IMR-90 (cell line): ENCODE data around the gene POLG2. TPM values are rescaled to one million over a fixed set of nuclear protein-coding genes. Genes with fewer than 3 reads are reported as not detected.

Source experiments
- ATAC-seq: fragments of 200-7000 bp; cut with Tn5 transposase; 2 replicates; pipeline ENCODE4 v1.9.1; 2020; ENCODE audit warnings: low read depth, mild to moderate bottlenecking, moderate library complexity
- BruUV-seq: library from RNA; stranded (reverse); fragments of 400-500 nt; replicated peaks from 2 replicates; lab custom pipeline; 2021; lab: Mats Ljungman, UMichigan
- CTCF ChIA-PET: fragments of 300-600 bp; formaldehyde crosslinking; extraction: SDS; loops from one replicate; lab custom pipeline; 2021; ENCODE audit warnings: antibody characterized with exemption; lab: Yijun Ruan, JAX
- POLR2A ChIA-PET: fragments of 300-600 bp; sonication (Branson Sonifier 250); formaldehyde crosslinking; loops from one replicate; lab custom pipeline; 2022; ENCODE audit warnings: antibody characterized with exemption; ENCODE audit not compliant: unreplicated experiment; lab: Charles Lee
- DNase-seq: peaks from one replicate; pipeline ENCODE4 v3.0.0; 2013
- H2AFZ ChIP-seq: replicated peaks from 2 replicates; pipeline ENCODE3; 2013; ENCODE audit warnings: low read length, mild to moderate bottlenecking; ENCODE audit not compliant: poor library complexity
- H2AK5ac ChIP-seq: 2 replicates; pipeline ENCODE4 v1.6.1; 2013; ENCODE audit warnings: low read depth, low read length, inconsistent platforms
- H2AK9ac ChIP-seq: replicated peaks from 2 replicates; pipeline ENCODE3; 2013; ENCODE audit warnings: mild to moderate bottlenecking, low read depth, low read length, moderate library complexity; ENCODE audit not compliant: poor library complexity
- H2BK120ac ChIP-seq: 2 replicates; pipeline ENCODE4 v1.6.1; 2013; ENCODE audit warnings: low read depth, low read length, inconsistent platforms
- H2BK15ac ChIP-seq: 3 replicates; pipeline ENCODE4 v1.6.1; 2013; ENCODE audit warnings: low read depth, low read length, inconsistent platforms
- H2BK20ac ChIP-seq: 2 replicates; pipeline ENCODE4 v1.6.1; 2013; ENCODE audit warnings: low read depth, mild to moderate bottlenecking, inconsistent platforms, low read length, moderate library complexity
- H2BK5ac ChIP-seq: 2 replicates; pipeline ENCODE4 v1.6.1; 2013; ENCODE audit warnings: mild to moderate bottlenecking, low read depth, low read length, inconsistent platforms; ENCODE audit not compliant: poor library complexity, severe bottlenecking
- H3K14ac ChIP-seq: replicated peaks from 2 replicates; pipeline ENCODE4 v1.6.1; 2013; ENCODE audit warnings: low read depth, low read length, inconsistent platforms
- H3K18ac ChIP-seq: 2 replicates; pipeline ENCODE4 v1.6.1; 2013; ENCODE audit warnings: low read depth, low read length, control low read depth
- H3K23ac ChIP-seq: 2 replicates; pipeline ENCODE4 v1.6.1; 2013; ENCODE audit warnings: low read depth, low read length, inconsistent platforms
- H3K27ac ChIP-seq: 2 replicates; pipeline ENCODE4 v1.5.1; 2013; ENCODE audit warnings: mild to moderate bottlenecking, control low read depth, low read length; ENCODE audit not compliant: insufficient read depth
- H3K27me3 ChIP-seq: 2 replicates; pipeline ENCODE4 v1.6.1; 2013; ENCODE audit warnings: low read length; ENCODE audit not compliant: control insufficient read depth, insufficient read depth
- H3K36me3 ChIP-seq: 2 replicates; pipeline ENCODE4 v1.6.1; 2013; ENCODE audit warnings: low read length, mixed read lengths; ENCODE audit not compliant: control insufficient read depth, insufficient read depth
- H3K4ac ChIP-seq: 2 replicates; pipeline ENCODE4 v1.6.1; 2013; ENCODE audit warnings: low read depth, low read length, inconsistent platforms
- H3K4me1 ChIP-seq: 2 replicates; pipeline ENCODE4 v1.6.1; 2013; ENCODE audit warnings: low read length, mixed read lengths; ENCODE audit not compliant: control insufficient read depth, insufficient read depth
- H3K4me2 ChIP-seq: 2 replicates; pipeline ENCODE4 v1.6.1; 2013; ENCODE audit warnings: low read depth, mild to moderate bottlenecking, control low read depth, low read length, moderate library complexity
- H3K4me3 ChIP-seq: 2 replicates; pipeline ENCODE4 v1.5.1; 2013; ENCODE audit warnings: low read depth, mild to moderate bottlenecking, control low read depth, low read length, moderate library complexity; ENCODE audit not compliant: insufficient read depth
- H3K56ac ChIP-seq: 2 replicates; pipeline ENCODE4 v1.6.1; 2013; ENCODE audit warnings: low read length, inconsistent platforms; ENCODE audit not compliant: insufficient read depth; ENCODE audit errors: extremely low read depth
- H3K79me1 ChIP-seq, 2 experiments: 2 replicates each; pipeline ENCODE4 v1.6.1; 2013; ENCODE audit warnings: low read length in 2 of 2, inconsistent platforms in 1 of 2, low read depth in 1 of 2
- H3K9ac ChIP-seq: 2 replicates; pipeline ENCODE4 v1.6.1; 2013; ENCODE audit warnings: low read depth, low read length, control low read depth
- H3K9me1 ChIP-seq: 2 replicates; pipeline ENCODE4 v1.6.1; 2013; ENCODE audit warnings: low read length, inconsistent platforms; ENCODE audit not compliant: insufficient read depth
- H3K9me3 ChIP-seq: 2 replicates; pipeline ENCODE4 v1.6.1; 2013; ENCODE audit warnings: low read length; ENCODE audit not compliant: control insufficient read depth, insufficient read depth
- H4K20me1 ChIP-seq: 2 replicates; pipeline ENCODE4 v1.6.1; 2013; ENCODE audit warnings: low read length, inconsistent platforms; ENCODE audit not compliant: insufficient read depth
- H4K5ac ChIP-seq: 2 replicates; pipeline ENCODE4 v1.6.1; 2013; ENCODE audit warnings: mild to moderate bottlenecking, low read depth, low read length, control low read depth
- H4K8ac ChIP-seq, 2 experiments: 2 replicates each; pipeline ENCODE4 v1.6.1; 2013; ENCODE audit warnings: low read depth in 2 of 2, low read length in 2 of 2, control low read depth in 1 of 2, inconsistent platforms in 1 of 2
- H4K91ac ChIP-seq: 2 replicates; pipeline ENCODE4 v1.6.1; 2013; ENCODE audit warnings: low read depth, low read length, inconsistent platforms; ENCODE audit not compliant: insufficient read depth
- CEBPB ChIP-seq: IDR thresholded peaks from 2 replicates; pipeline ENCODE4 v1.6.1; 2012; ENCODE audit warnings: low read depth, low read length, improper control_type of control experiment
- FOS ChIP-seq: fragments of 150-350 bp; IDR thresholded peaks from 2 replicates; pipeline ENCODE4 v1.6.1; 2016; ENCODE audit warnings: low read depth, low read length
- MXI1 ChIP-seq: IDR thresholded peaks from 2 replicates; pipeline ENCODE4 v1.6.1; 2012; ENCODE audit warnings: low read depth, mild to moderate bottlenecking, low read length, moderate library complexity, borderline replicate concordance
- NFE2L2 ChIP-seq: fragments of 150-350 bp; IDR thresholded peaks from 2 replicates; pipeline ENCODE4 v1.6.1; 2016; ENCODE audit warnings: low read depth, mild to moderate bottlenecking, low read length
- POLR2A ChIP-seq: IDR thresholded peaks from 2 replicates; pipeline ENCODE4 v1.6.1; 2012; ENCODE audit warnings: mild to moderate bottlenecking, low read depth, low read length
- RAD21 ChIP-seq: IDR thresholded peaks from 2 replicates; pipeline ENCODE4 v1.6.1; 2012; ENCODE audit warnings: low read length, improper control_type of control experiment
- RCOR1 ChIP-seq: IDR thresholded peaks from 2 replicates; pipeline ENCODE4 v1.6.1; 2012; ENCODE audit warnings: mild to moderate bottlenecking, low read length, improper control_type of control experiment; ENCODE audit not compliant: insufficient replicate concordance
- RFX5 ChIP-seq: IDR thresholded peaks from 2 replicates; pipeline ENCODE4 v1.8.0; 2012; ENCODE audit warnings: low read depth, mild to moderate bottlenecking, low read length, moderate library complexity
- SMC3 ChIP-seq: fragments of 150-350 bp; IDR thresholded peaks from 2 replicates; pipeline ENCODE4 v1.6.1; 2016; ENCODE audit warnings: low read depth, mild to moderate bottlenecking, antibody characterized with exemption, low read length, moderate library complexity
- WGBS, 2 experiments: methylation state at CpG; one replicate each; pipeline versions ENCODE4 v1.1.5 to v1.1.7; 2013; ENCODE audit warnings: missing lambda C conversion rate in 2 of 2; ENCODE audit not compliant: insufficient read length in 1 of 2; ENCODE audit errors: extremely low coverage in 2 of 2; 5-methylcytosine and 5-hydroxymethylcytosine counted together
- dilution Hi-C: fragments of 300-500 bp; cut with HindIII; formaldehyde crosslinking; loops from one replicate; pipeline ENCODE4 v1.14.3; 2018; ENCODE audit warnings: low sequenced_read_pairs; ENCODE audit not compliant: unreplicated experiment
- in situ Hi-C: fragments of 300-500 bp; cut with MboI; formaldehyde crosslinking; loops from 3 replicates; pipeline ENCODE4 v1.14.3; 2019; ENCODE audit warnings: low sequenced_read_pairs, inconsistent platforms, mixed read lengths
- intact Hi-C: fragments of 100-400 bp; cut with micrococcal nuclease; formaldehyde crosslinking; loops from 2 replicates; pipeline ENCODE4 v1.10.0; 2022
- polyA plus RNA-seq, 3 experiments: library from polyadenylated mRNA; depleted of rRNA; stranded (reverse); fragments of >200 nt; gene quantifications; 2 replicates each; pipeline ENCODE4 v1.2.3, GENCODE V29; 2012; ENCODE audit warnings: low replicate concordance in 1 of 3
- total RNA-seq: library from RNA; depleted of rRNA; stranded (reverse); fragments of >200 nt; gene quantifications from 2 replicates; pipeline ENCODE4 v1.2.3, GENCODE V29; 2012
- TF ChIP-seq, protein P1 (sequence below): fragments of 150-350 bp; IDR thresholded peaks from 2 replicates; pipeline ENCODE4 v1.6.1; 2016; ENCODE audit warnings: low read depth, mild to moderate bottlenecking, low read length, moderate library complexity, borderline replicate concordance
- TF ChIP-seq, protein P2 (sequence below): fragments of 150-350 bp; IDR thresholded peaks from 2 replicates; pipeline ENCODE4 v1.6.1; 2017; ENCODE audit warnings: mild to moderate bottlenecking, antibody characterized with exemption, low read length, low read depth

The POLG2 gene
- total and polyA plus RNA-seq, 2 of the 4 experiments (the other 2 are of a cell fraction): 7.0 to 7.7 TPM

DNA sequence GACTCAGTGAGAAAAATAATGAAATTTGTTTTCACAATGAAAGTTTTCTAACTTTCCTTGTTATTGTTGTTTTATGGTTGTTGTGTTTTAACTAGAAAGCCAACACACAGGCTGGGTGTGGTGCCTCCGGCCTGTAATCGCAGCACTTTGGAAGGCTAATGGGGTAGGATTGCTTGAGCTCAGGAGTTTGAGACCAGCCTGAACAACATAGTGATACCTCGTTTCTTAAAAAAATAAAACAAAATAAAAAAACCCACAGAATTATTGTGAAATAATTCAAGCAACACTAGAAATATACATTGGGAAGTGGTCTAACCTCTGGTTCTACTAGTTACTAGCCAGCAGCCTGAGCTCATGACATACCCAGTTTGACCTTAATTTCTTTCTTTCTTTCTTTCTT, 47.3 kb downstream of the POLG2 start:
- Histone ChIP-seq H2AK5ac (no peak overlapping the region), H3K4ac (no peak overlapping the region), H2BK5ac (no peak overlapping the region), H3K56ac (no peak overlapping the region), H2AFZ (no peak overlapping the region), H2AK9ac (no peak overlapping the region), H3K79me1 (no peaks in the 10 kb centered on the region), H3K18ac (no peak overlapping the region), H3K9me3 (no peaks in the 10 kb centered on the region), H3K9me1 (no peaks in the 10 kb centered on the region), H4K8ac (no peak overlapping the region), H3K27ac (no peak overlapping the region), H4K91ac (no peak overlapping the region), H3K4me1 (peaks cover 2% of the 10 kb centered on the region; the same call in 1 of the 2 replicates), H3K14ac (no peak overlapping the region), H4K5ac (no peak overlapping the region), H2BK15ac (no peak overlapping the region), H2BK20ac (no peak overlapping the region), H3K36me3 (no peaks in the 10 kb centered on the region), H3K4me3 (no peak overlapping the region), H3K23ac (no peak overlapping the region), H3K4me2 (no peak overlapping the region), H4K20me1 (no peaks in the 10 kb centered on the region), H3K27me3 (peaks cover 7% of the 10 kb centered on the region), H2BK120ac (no peak overlapping the region), H3K9ac (no peak overlapping the region)
- ATAC-seq (no peak), DNase-seq (no peak)
- ChIA-PET CTCF (interaction anchor here (0.7 kb wide), 1 partner anchor 31 kb away, joined by 5 read pairs; no protein-coding TSS in a partner anchor), POLR2A (no interaction called here)
- TF ChIP-seq RAD21: no peak
- TF ChIP-seq RCOR1: no peak
- TF ChIP-seq MXI1: no peak
- TF ChIP-seq, protein P1, sequence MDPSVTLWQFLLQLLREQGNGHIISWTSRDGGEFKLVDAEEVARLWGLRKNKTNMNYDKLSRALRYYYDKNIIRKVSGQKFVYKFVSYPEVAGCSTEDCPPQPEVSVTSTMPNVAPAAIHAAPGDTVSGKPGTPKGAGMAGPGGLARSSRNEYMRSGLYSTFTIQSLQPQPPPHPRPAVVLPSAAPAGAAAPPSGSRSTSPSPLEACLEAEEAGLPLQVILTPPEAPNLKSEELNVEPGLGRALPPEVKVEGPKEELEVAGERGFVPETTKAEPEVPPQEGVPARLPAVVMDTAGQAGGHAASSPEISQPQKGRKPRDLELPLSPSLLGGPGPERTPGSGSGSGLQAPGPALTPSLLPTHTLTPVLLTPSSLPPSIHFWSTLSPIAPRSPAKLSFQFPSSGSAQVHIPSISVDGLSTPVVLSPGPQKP: no peak
- TF ChIP-seq, protein P2, sequence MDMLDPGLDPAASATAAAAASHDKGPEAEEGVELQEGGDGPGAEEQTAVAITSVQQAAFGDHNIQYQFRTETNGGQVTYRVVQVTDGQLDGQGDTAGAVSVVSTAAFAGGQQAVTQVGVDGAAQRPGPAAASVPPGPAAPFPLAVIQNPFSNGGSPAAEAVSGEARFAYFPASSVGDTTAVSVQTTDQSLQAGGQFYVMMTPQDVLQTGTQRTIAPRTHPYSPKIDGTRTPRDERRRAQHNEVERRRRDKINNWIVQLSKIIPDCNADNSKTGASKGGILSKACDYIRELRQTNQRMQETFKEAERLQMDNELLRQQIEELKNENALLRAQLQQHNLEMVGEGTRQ: no peak
- TF ChIP-seq NFE2L2: no peak
- TF ChIP-seq SMC3: no peak
- TF ChIP-seq RFX5: no peak
- TF ChIP-seq POLR2A: no peak
- TF ChIP-seq CEBPB: no peak
- no peak for TF ChIP-seq FOS
- WGBS, 2 experiments: no CpG with 5 or more reads among the region's 3 CpGs
- no TSS peak for BruUV-seq
- intact Hi-C loops: no loop called here
- in situ Hi-C loops: no loop called here
- dilution Hi-C loops: no loop called here
